Activated CD4-positive, alpha-beta memory T cell treated with anti-CD3 and anti-CD28 coated beads for 36 hours (primary cell): ENCODE measurements around the gene NELFCD. TPM values are rescaled to one million over a fixed set of nuclear protein-coding genes. Genes with fewer than 3 reads are reported as not detected.
"Not testable (repeated sequence)": the region's sequence is repeated elsewhere in the genome, so short reads cannot be mapped to it uniquely, and the experiment has no call there.

Experiments
- CTCF ChIA-PET: fragments of 350-600 bp; sonication (Branson Sonifier 250); formaldehyde crosslinking; loops from one replicate; lab custom pipeline; 2021; ENCODE audit warnings: antibody characterized with exemption, inconsistent platforms; lab: Charles Lee
- POLR2A ChIA-PET: fragments of 350-600 bp; sonication (Branson Sonifier 250); formaldehyde crosslinking; loops from one replicate; lab custom pipeline; 2021; ENCODE audit warnings: antibody characterized with exemption; lab: Charles Lee
- DNase-seq: peaks from one replicate; pipeline ENCODE4 v3.0.0-alpha.2; 2020
- H3K27ac Mint-ChIP-seq: one replicate; pipeline ENCODE4 v1.8.0; 2021; ENCODE audit warnings: mixed read lengths
- H3K27me3 Mint-ChIP-seq: one replicate; pipeline ENCODE4 v1.8.0; 2021; ENCODE audit warnings: mixed read lengths
- H3K36me3 Mint-ChIP-seq: one replicate; pipeline ENCODE4 v1.8.0; 2021; ENCODE audit warnings: mixed read lengths
- H3K4me1 Mint-ChIP-seq: one replicate; pipeline ENCODE4 v1.8.0; 2021; ENCODE audit warnings: low read depth, mixed read lengths
- H3K4me3 Mint-ChIP-seq: one replicate; pipeline ENCODE4 v1.8.0; 2021; ENCODE audit warnings: mild to moderate bottlenecking, mixed read lengths
- H3K9me3 Mint-ChIP-seq: one replicate; pipeline ENCODE4 v1.8.0; 2021; ENCODE audit warnings: mixed read lengths
- intact Hi-C: fragments of 100-400 bp; cut with micrococcal nuclease; formaldehyde crosslinking; loops from one replicate; pipeline ENCODE4 v1.15.1; 2023
- total RNA-seq, 2 experiments: library from RNA; stranded (reverse); gene quantifications; one replicate each; pipeline ENCODE4 v1.2.3, GENCODE V29; 2021

Gene NELFCD, protein sequence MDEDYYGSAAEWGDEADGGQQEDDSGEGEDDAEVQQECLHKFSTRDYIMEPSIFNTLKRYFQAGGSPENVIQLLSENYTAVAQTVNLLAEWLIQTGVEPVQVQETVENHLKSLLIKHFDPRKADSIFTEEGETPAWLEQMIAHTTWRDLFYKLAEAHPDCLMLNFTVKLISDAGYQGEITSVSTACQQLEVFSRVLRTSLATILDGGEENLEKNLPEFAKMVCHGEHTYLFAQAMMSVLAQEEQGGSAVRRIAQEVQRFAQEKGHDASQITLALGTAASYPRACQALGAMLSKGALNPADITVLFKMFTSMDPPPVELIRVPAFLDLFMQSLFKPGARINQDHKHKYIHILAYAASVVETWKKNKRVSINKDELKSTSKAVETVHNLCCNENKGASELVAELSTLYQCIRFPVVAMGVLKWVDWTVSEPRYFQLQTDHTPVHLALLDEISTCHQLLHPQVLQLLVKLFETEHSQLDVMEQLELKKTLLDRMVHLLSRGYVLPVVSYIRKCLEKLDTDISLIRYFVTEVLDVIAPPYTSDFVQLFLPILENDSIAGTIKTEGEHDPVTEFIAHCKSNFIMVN
- total RNA-seq: 10 to 100 TPM; 80.5 to 92.3 TPM

- peak within 1 kb of the TSS; percentile 88 for H3K27ac Mint-ChIP-seq
Measured at GRCh38 chr20:58980711-58981627, at the start of gene NELFCD. Gene NELFCD, plus strand, starts transcription at chr20:58981256. Its CDS starts 54 bp downstream, at chr20:58981310.

GRCh38 chr20:58932170-58932569 lies 48.9 kb upstream of the NELFCD start:
- intact Hi-C loops: no loop called here
- DNase-seq: no peak
- CTCF ChIA-PET: no interaction called here
- Mint-ChIP-seq H3K4me1 (no peaks in the 10 kb centered on the region), H3K4me3 (no peak overlapping the region), H3K27ac (no peak overlapping the region), H3K27me3 (peaks cover 25% of the 10 kb centered on the region), H3K9me3 (peaks cover 3% of the 10 kb centered on the region), H3K36me3 (no peaks in the 10 kb centered on the region)
- POLR2A ChIA-PET: no interaction called here

More at GRCh38 chr20:58980711-58981627, at the start of gene NELFCD:
- ChIA-PET CTCF (interaction anchor here (0.6 to 2.0 kb wide), 3 partner anchors 25 to 330 kb away, joined by 3 to 9 read pairs (median 3); partner anchors contain the start of gene STX16), POLR2A (interaction anchor here (0.7 to 2.4 kb wide), 6 partner anchors 51 to 330 kb away, joined by 3 to 5 read pairs (median 4); partner anchors contain the start of genes ATP5F1E, PRELID3B and STX16)
- DNase-seq: peak; percentile 92
- H3K27me3 Mint-ChIP-seq: no peaks in the 10 kb centered on the region
- peaks cover 34% of the 10 kb centered on the region for H3K4me1 Mint-ChIP-seq
- peaks cover 2% of the 10 kb centered on the region for H3K36me3 Mint-ChIP-seq
- H3K9me3 Mint-ChIP-seq: peaks cover 7% of the 10 kb centered on the region
- intact Hi-C loops: loop anchor here (2.0 to 5.0 kb wide), 4 partner anchors 62 to 329 kb away; partner anchors contain the start of genes PRELID3B and STX16
- peak within 1 kb of the TSS; percentile 91 for H3K4me3 Mint-ChIP-seq

- ChIA-PET CTCF (interaction anchor here (2.0 kb wide), 1 partner anchor 68 kb away, joined by 4 read pairs; no protein-coding TSS in a partner anchor), POLR2A (no interaction called here)
- H3K4me1 Mint-ChIP-seq: no peaks in the 10 kb centered on the region
- no peak overlapping the region for H3K27ac Mint-ChIP-seq
- H3K36me3 Mint-ChIP-seq: no peaks in the 10 kb centered on the region
- peaks cover 12% of the 10 kb centered on the region for H3K27me3 Mint-ChIP-seq
- intact Hi-C loops: no loop called here
- H3K9me3 Mint-ChIP-seq: peaks cover 3% of the 10 kb centered on the region
- no peak for DNase-seq
- H3K4me3 Mint-ChIP-seq: no peak overlapping the region
Measured at GRCh38 chr20:58938078-58938477, 43.0 kb upstream of the NELFCD start.

DNA sequence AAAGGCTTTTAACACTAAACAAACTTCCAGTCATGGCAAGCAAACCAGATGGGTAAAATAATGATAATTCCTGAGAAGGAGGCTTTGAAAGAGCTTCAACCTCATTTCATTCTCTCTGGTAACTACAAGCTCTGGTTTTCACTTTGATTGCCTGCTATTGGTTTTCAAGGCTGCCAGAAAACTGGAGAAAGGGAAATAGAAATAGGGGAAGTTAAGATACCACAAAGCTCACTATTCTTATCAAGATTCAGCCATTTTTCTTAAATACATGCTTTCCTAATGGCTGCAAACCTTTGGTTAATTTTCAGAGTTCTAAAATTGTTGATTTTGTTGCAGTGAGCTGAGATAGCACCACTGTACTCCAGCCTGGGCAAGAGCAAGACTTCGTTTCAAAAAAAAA lies 42.5 kb upstream of the NELFCD start:
- POLR2A ChIA-PET: no interaction called here

DNA sequence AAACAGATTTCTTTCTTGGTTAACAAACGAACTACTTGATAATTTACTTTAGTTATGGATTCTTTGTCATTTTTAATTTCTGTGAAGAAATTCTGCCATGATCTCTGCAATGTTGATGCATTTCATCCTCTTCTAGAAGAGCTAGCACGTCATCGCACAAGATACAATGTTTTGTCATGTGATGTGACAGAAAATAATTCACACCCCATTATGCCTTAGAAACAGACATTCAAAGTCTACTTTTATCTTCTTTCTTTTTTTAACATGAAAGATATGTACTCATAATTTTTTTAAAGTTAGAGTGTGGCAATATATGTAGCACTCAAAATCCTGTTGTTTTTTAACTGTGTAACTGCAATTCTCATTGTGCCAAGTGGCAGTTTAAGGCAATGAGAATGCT lies 39.6 kb upstream of the NELFCD start:
- Mint-ChIP-seq H3K4me3 (no peak overlapping the region), H3K27me3 (peaks cover 4% of the 10 kb centered on the region), H3K36me3 (no peaks in the 10 kb centered on the region), H3K4me1 (no peaks in the 10 kb centered on the region), H3K27ac (no peak overlapping the region), H3K9me3 (no peaks in the 10 kb centered on the region)
- no peak for DNase-seq
- intact Hi-C loops: no loop called here
- ChIA-PET CTCF (no interaction called here), POLR2A (no interaction called here)

More for the DNA sequence above, 42.5 kb upstream of the NELFCD start:
- H3K36me3 Mint-ChIP-seq: no peaks in the 10 kb centered on the region
- H3K27me3 Mint-ChIP-seq: peaks cover 12% of the 10 kb centered on the region
- H3K4me3 Mint-ChIP-seq: no peak overlapping the region
- H3K9me3 Mint-ChIP-seq: peaks cover 3% of the 10 kb centered on the region
- CTCF ChIA-PET: interaction anchor here (2.0 kb wide), 1 partner anchor 69 kb away, joined by 4 read pairs; no protein-coding TSS in a partner anchor
- intact Hi-C loops: no loop called here
- H3K27ac Mint-ChIP-seq: no peak overlapping the region
- no peaks in the 10 kb centered on the region for H3K4me1 Mint-ChIP-seq
- no peak for DNase-seq

- ChIA-PET CTCF (no interaction called here), POLR2A (no interaction called here)
- Mint-ChIP-seq H3K9me3 (no peaks in the 10 kb centered on the region), H3K4me1 (no peaks in the 10 kb centered on the region), H3K36me3 (no peaks in the 10 kb centered on the region), H3K27me3 (peaks cover 4% of the 10 kb centered on the region), H3K4me3 (no peak overlapping the region), H3K27ac (no peak overlapping the region)
- intact Hi-C loops: no loop called here
- DNase-seq: no peak
Measured at GRCh38 chr20:58942549-58942948, 38.5 kb upstream of the NELFCD start.

GRCh38 chr20:58944610-58945009 lies 36.4 kb upstream of the NELFCD start:
- no peak overlapping the region for H3K4me3 Mint-ChIP-seq
- no peaks in the 10 kb centered on the region for H3K4me1 Mint-ChIP-seq
- H3K27ac Mint-ChIP-seq: no peak overlapping the region
- intact Hi-C loops: no loop called here
- DNase-seq: no peak
- POLR2A ChIA-PET: no interaction called here
- H3K9me3 Mint-ChIP-seq: no peaks in the 10 kb centered on the region
- no peaks in the 10 kb centered on the region for H3K36me3 Mint-ChIP-seq
- H3K27me3 Mint-ChIP-seq: peaks cover 6% of the 10 kb centered on the region
- CTCF ChIA-PET: no interaction called here

GRCh38 chr20:58945965-58946631 lies 35.0 kb upstream of the NELFCD start:
- intact Hi-C loops: no loop called here
- H3K27ac Mint-ChIP-seq: no peak overlapping the region
- no peaks in the 10 kb centered on the region for H3K4me1 Mint-ChIP-seq
- H3K36me3 Mint-ChIP-seq: no peaks in the 10 kb centered on the region
- POLR2A ChIA-PET: interaction anchor here (0.6 to 0.7 kb wide), 2 partner anchors 387 to 1117 kb away, joined by 4 to 7 read pairs; no protein-coding TSS in a partner anchor
- H3K27me3 Mint-ChIP-seq: peaks cover 8% of the 10 kb centered on the region
- CTCF ChIA-PET: no interaction called here
- no peak for DNase-seq
- no peaks in the 10 kb centered on the region for H3K9me3 Mint-ChIP-seq
- no peak overlapping the region for H3K4me3 Mint-ChIP-seq

- intact Hi-C loops, POLR2A ChIA-PET, H3K4me1 Mint-ChIP-seq, H3K27ac Mint-ChIP-seq, H3K36me3 Mint-ChIP-seq, H3K4me3 Mint-ChIP-seq, H3K27me3 Mint-ChIP-seq, CTCF ChIA-PET, DNase-seq, H3K9me3 Mint-ChIP-seq: not testable (repeated sequence)
Measured at GRCh38 chr20:58947797-58948388, 33.2 kb upstream of the NELFCD start.

- no peak overlapping the region for H3K4me3 Mint-ChIP-seq
- POLR2A ChIA-PET: no interaction called here
- H3K9me3 Mint-ChIP-seq: no peaks in the 10 kb centered on the region
- no peak for DNase-seq
- H3K4me1 Mint-ChIP-seq: no peaks in the 10 kb centered on the region
- CTCF ChIA-PET: no interaction called here
- H3K27me3 Mint-ChIP-seq: peaks cover 8% of the 10 kb centered on the region
- intact Hi-C loops: no loop called here
- no peaks in the 10 kb centered on the region for H3K36me3 Mint-ChIP-seq
- H3K27ac Mint-ChIP-seq: no peak overlapping the region
Measured at GRCh38 chr20:58950603-58951002, 30.5 kb upstream of the NELFCD start.

DNA sequence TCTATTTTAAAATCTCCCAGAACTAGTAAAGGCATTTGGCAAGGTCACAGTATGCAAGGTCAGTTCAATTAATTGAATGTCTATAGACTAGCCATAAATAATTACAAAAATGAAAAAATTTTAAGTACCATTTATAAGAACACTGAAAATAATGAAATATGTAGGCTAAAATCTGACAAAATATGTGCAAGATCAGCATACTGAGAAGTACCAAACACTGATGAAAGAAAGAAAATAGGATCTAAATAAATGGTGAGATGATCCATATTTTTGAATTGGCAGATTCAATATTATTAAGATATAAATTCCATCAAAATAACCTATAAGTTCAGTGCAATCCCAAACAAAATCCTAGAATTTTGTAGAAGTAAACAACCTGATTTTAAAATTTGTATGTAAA lies 28.0 kb upstream of the NELFCD start:
- H3K27ac Mint-ChIP-seq: no peak overlapping the region
- DNase-seq: no peak
- POLR2A ChIA-PET: no interaction called here
- intact Hi-C loops: no loop called here
- H3K4me1 Mint-ChIP-seq: no peaks in the 10 kb centered on the region
- no peaks in the 10 kb centered on the region for H3K9me3 Mint-ChIP-seq
- H3K4me3 Mint-ChIP-seq: no peak overlapping the region
- CTCF ChIA-PET: no interaction called here
- H3K27me3 Mint-ChIP-seq: peaks cover 8% of the 10 kb centered on the region
- H3K36me3 Mint-ChIP-seq: no peaks in the 10 kb centered on the region
